Stimulated activated CD8-positive, alpha-beta memory T cell treated with anti-CD3 and anti-CD28 coated beads, Interleukin-7, amount 100 ng/mL, for 1 hour (primary cell): ENCODE data around the gene DCLK3.

ENCODE experiments used
- DNase-seq, 2 donors: peaks; one replicate each; pipeline ENCODE4 v3.0.0-alpha.2; 2020; ENCODE audit warnings: low read depth in 2 of 2

Gene DCLK3

DNA sequence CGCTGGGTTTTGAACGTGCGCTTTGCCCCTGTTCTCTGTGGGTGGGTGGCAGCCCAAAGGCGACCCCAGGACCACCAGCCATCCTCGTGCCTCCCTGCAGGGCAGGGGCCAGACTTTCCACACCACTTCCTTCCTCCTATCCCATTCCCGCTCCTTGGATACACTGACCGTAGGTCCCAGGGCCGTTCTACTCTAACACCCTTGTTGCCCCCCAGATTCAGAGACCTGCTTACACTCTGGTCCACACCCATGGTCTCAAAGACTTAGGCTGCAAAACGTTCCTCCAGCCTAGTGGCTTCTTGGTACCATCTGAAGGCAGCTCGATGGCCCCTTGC, 318 bp upstream of the DCLK3 start:
- no peak for DNase-seq

DNA sequence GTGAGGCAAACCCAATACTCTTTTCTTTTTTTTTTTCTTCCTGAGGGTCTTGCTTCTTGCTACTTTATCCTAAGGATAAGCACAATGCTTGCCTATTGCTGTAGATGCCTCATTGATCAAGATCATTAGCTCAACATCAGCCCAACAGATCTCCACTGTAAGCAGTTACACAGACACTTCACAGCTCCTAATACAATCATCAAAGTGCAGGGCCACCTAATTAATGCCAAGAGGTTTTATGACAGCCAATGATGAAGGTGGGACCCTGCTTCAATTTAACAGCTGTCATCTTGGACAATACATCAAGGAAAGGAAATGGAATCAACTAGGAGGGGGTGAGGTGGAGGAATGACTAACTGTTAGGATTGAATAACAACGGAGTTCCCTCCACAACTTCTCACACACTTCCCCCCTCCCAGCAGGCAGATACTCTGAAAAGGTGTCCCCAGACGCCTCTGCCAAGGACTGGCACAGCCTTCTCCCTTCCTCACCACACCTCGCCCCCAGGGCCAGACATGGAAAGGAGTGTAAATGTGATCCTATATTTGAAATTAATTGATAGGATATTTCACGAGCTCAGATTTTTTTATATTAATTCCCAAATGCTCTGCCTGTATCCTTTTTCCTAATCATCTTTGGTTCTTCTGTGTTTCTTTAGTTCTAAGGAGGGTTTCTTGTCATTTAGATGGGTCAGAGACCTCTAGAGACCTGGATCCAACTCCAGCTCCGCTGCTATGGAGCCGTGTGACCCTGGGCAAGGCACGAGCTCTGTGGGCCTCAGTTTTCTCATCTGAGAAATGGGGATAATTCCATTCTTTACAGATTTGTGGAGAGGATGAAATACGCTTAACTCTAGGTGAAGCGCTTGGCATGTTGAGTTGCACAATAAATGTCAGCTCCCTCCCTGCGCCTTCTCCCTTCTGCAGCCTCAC, 1.2 kb downstream of the DCLK3 start:
- no peak for DNase-seq

DNA sequence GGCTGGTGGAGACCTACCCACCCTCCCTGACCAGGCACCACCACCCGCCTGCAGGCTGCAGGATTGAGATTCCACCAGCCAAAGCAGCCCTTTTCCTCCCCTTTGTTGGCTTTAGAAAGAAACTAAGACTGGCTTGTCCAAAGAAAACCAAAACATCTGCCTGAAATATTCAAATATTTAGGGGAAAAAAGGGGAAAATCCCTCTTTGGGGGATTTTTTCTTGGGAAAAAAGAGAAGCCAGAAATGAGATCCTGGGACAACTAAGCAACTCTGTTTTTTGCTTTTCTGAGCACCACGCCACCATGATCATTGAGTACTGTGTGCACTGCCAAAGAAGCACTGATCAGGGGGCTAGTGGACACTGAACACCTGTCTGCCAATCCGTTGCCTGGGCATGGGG, 2.6 kb downstream of the DCLK3 start:
- DNase-seq, result no peak

- no peak for DNase-seq
These were observed 8.1 kb downstream of the DCLK3 start for GRCh38 chr3:36756269-36756668.

DNA sequence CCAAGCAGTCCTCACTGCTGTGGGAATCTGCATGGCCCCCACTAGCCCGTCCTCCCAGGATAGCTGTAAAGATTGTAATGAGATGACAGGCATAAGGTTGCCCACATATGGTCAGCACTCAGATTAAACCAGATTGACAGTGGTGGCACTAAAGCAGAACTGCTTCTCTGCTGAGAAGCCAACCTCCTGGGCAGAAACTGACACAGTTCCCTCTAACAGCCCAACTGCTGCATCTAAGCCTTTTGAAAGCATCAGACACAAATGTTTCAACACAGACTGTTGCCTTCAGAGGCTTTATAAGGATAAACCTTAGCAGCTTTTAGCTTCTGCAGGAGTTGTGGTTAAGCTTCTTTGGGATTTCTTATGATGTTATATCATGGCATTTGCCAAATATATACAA, 13.0 kb downstream of the DCLK3 start:
- DNase-seq, result no peak

DNA sequence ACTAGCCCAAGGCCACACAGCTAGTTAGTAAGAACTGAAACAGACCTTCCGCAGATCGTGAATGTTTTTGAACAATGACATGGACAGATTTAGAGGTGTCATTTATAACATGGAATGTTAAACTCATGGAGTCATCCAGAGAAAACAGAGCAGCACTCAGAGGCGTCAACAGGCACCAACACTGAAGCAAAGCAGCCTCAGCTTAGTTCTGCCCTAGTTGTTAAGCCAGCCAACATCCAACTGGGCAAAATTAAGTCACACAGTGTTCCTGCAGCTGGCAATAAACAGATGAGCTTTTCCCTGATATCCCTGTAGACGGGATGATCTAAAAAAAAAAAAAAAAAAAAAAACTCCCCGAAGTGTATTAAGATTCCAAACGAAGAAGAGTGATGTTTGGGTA, 13.6 kb downstream of the DCLK3 start:
- DNase-seq, result no peak

DNA sequence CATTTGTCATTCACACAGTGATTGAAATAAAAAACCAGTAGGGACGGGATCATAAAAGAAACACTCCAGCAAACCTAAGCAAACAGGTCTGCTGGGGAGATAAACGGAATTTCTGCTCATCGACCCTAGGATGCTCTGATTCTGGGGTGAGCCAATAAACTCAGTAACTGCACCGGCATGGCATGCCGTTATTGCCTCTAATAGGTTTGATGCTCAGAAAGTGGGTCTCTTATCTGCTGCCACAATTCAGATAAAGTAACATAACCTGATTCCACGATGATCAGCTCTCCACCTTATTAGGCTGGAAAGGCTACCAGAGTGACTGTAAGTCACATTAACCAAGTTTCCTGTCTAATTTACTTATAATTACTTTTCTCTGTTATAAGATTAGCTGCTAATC, 19.6 kb downstream of the DCLK3 start:
- DNase-seq, result no peak

- DNase-seq, result no peak
These were observed 20.5 kb downstream of the DCLK3 start for GRCh38 chr3:36743826-36744225.

DNA sequence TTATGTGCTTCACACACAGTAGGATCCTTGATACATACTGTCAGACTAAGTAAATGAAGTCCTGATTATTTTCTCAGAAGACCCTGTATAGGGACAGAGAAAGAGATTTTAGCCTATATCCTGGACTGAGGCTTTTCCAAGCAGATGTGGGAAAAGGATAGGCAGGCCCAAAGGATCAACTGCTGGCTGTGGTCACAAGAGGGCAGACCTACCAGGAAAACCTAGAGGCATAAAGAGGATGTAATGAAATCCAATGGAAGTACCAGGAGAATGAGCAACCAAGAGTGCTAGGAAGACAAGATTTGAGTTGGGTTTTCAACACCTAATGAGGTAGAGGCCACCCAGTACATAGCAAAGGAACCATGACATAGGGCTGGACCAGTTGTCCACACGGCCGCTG, 23.1 kb downstream of the DCLK3 start:
- DNase-seq, result no peak

DNA sequence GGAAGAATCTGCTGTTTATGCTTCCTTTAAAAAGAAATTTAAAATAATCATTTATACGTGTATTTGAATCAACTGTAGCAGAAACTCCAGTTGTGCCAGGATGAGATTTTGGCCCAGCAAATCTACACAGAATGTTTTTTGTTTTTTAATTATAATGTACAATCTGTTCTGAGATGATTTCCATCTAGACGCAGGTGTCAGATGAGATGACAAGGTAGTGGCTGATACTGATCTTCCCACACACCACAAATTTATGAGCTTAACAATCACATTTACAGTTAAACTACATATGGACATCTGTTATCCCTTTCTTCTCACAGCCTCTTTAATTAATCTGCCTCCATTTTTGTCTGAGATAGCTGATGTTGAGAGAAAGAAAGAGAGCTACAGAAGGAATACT, 23.6 kb downstream of the DCLK3 start:
- no peak for DNase-seq

- DNase-seq, result no peak
These were observed 25.7 kb downstream of the DCLK3 start for GRCh38 chr3:36738702-36739101.

DNA sequence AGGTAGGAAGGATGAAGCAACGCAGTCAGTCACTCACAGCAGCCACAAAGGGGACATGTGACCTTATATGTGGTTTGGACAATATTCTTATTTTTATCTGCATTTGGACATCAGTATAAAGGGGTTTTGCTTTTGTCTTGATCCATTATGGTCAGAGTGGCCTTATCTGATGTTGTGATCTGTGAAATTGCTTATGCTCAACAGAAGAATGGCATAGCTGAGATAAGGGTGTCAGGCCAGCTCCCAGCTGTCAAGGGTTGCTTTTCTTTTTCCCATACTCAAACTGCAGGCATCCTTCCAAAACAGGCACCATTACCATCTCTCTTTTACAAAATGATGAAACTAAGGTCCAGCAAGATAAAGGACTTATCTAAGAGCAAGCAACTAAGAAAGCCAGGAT, 28.1 kb downstream of the DCLK3 start:
- no peak for DNase-seq

DNA sequence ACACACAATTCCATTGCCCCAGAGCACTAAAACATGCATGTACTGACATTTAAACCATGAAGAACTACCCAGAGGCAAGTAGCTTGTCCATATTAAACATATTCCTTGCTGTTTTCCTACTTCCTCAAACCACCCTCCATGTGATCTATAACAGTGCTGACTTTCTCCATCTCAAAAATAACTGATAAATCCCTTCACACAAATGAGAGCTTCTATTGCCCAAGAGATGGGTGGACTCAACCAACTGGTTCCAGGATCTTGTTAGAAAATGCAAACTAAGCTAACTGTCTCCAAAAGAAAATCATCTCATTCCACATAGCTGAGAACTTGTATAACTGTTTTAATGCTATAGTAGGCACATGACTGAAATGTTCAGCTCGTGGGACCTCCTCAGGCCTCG, 29.6 kb downstream of the DCLK3 start:
- DNase-seq, result no peak

- no peak for DNase-seq
These were observed 30.6 kb downstream of the DCLK3 start for GRCh38 chr3:36733723-36734122.

GRCh38 chr3:36733162-36733696, 31.1 kb downstream of the DCLK3 start:
- DNase-seq, result no peak

DNA sequence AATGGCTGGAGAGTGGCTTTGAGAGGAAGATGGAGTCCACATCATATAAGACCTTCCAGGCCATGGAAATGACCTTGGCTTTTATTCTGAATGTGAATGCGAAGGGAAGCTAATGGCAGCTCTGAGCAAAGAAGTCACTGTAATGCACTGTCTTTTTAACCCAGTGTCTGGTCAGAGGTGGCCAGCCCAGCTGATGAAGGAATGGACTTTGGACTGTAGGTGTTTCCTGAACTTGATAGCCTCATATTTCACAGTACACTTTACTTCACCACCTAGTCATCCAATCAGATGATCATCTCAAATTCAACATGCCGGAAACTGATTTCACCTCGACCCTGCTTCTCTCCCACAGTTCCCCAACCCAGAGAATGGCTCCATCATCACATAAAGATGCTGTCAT, 33.4 kb downstream of the DCLK3 start:
- no peak for DNase-seq

DNA sequence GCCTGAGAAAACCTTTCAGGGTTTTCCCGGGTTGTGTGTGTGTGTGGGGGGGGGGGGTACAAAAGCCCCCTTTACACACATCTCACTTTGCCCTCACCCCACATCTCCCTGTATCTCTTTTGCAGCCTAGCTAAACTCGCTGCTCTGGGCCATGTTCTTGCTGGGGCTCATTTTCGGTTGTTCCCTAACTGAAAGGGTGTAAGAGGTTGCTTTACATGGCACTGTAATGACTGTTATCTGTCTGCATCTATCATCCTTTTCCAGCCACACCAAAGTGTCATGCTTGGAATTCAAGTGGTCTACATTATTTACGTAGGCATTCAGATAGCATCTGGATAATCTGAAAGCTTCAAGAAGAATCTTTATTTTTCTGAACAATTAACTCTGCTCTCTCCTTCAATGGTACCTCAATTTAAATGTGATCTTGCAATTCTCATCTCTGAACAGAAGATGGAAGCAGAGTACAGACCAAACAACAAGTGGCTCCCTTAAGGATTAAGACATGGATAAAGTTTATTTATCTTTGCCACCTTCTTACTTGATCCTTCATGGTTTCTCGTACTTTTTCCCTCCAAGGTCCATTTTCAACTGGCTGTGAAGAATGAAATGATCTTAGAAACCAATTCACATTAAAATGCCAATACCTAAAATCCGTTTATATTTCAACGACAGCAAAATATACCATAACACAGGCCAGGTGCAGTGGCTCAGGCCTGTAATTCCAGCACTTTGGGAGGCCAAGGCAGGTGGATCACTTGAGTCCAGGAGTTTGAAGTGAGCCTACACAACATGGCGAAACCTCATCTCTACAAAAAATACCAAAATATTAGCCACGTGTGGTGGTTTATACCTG, 34.9 kb downstream of the DCLK3 start:
- DNase-seq, result no peak

- no peak for DNase-seq
These were observed 49.8 kb downstream of the DCLK3 start for GRCh38 chr3:36714343-36715086.

- DNase-seq, result no peak
These were observed 50.4 kb downstream of the DCLK3 start for GRCh38 chr3:36713904-36714303.

DNA sequence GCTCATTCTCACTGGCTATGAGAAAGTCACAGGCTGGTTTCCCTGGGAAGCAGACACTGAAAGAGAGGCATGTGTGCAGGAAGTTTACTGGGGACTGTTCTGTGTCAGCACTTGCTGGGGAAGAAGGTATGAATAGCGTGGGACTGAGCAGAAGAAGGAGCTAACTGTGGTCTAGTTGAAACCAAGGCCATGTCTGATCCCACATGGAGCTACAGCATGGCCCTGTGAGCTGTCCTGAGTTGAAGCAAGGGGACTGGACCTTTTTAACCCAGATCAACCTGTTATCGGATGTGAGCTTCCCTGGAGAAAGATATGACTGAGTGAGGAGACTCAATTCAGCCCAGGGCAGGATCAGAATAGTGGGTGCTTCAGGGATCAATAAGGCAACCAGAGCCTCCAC, 53.7 kb downstream of the DCLK3 start:
- no peak for DNase-seq

- DNase-seq, result no peak
These were observed 54.5 kb downstream of the DCLK3 start for GRCh38 chr3:36709826-36710365.

- no peak for DNase-seq
These were observed 55.1 kb downstream of the DCLK3 start for GRCh38 chr3:36709281-36709680.
